ENCODE data around the gene SDK2. TPM values are rescaled to one million over a fixed set of nuclear protein-coding genes. Genes with fewer than 3 reads are reported as not detected.

The SDK2 gene
- polyA plus RNA-seq, 3 donors = 0.01 TPM; not detected in 2

GRCh38 chr17:73533127-73533526, 111.1 kb downstream of the SDK2 start:
- no peaks in the 10 kb centered on the region for H3K36me3 Mint-ChIP-seq
- no peak overlapping the region for H3K9ac ChIP-seq (ENCODE audit: insufficient read depth, low read length, poor library complexity, severe bottlenecking)
- no peak overlapping the region for H3K27ac ChIP-seq (ENCODE audit: low read depth in 1 of 2, low read length in 2 of 2)
- H3K79me2 ChIP-seq (ENCODE audit: insufficient read depth, low read length) = no peaks in the 10 kb centered on the region
- no peak for DNase-seq
- H3K9me3 ChIP-seq (replicated peaks in 1 of 2; ENCODE audit: control insufficient read depth in 1 of 2, insufficient read depth in 1 of 2, low read length in 2 of 2) = no peaks in the 10 kb centered on the region
- WGBS (ENCODE audit: insufficient coverage) = 92% methylated on average over 13 of the region's 13 CpGs
- H3K4me3 ChIP-seq (replicated peaks in 1 of 3; ENCODE audit: low read depth in 2 of 3, low read length in 3 of 3) = no peak overlapping the region
- peaks cover 0 to 2% (median 0%) of the 10 kb centered on the region in 7 donors for H3K9me3 Mint-ChIP-seq
- H3K4me1 Mint-ChIP-seq = no peaks in the 10 kb centered on the region
- no peak overlapping the region for H3K4me3 Mint-ChIP-seq
- intact Hi-C loops (cut with micrococcal nuclease) = no loop called here
- no peaks in the 10 kb centered on the region for H3K27me3 ChIP-seq (ENCODE audit: control insufficient read depth in 2 of 2, insufficient read depth in 2 of 2, low read length in 2 of 2)
- no peak overlapping the region for H3K4me2 ChIP-seq (replicated peaks; ENCODE audit: extremely low read depth, low read length, poor library complexity, severe bottlenecking)
- no peak for TF ChIP-seq CTCF (IDR thresholded peaks at IDR 0.05)
- no peak overlapping the region for H3K27ac Mint-ChIP-seq
- no peaks in the 10 kb centered on the region for H3K36me3 ChIP-seq (replicated peaks in 1 of 2; ENCODE audit: control insufficient read depth in 1 of 2, insufficient read depth in 2 of 2, low read length in 2 of 2)
- no peak overlapping the region for H2AFZ ChIP-seq (ENCODE audit: insufficient read depth, low read depth, low read length, poor library complexity, severe bottlenecking)
- H4K20me1 ChIP-seq (ENCODE audit: insufficient read depth, low read length) = no peaks in the 10 kb centered on the region
- H3K4me1 ChIP-seq (ENCODE audit: control insufficient read depth in 1 of 2, insufficient read depth in 2 of 2, low read length in 2 of 2) = no peaks in the 10 kb centered on the region
- peaks cover 0 to 4% (median 0%) of the 10 kb centered on the region in 3 donors for H3K27me3 Mint-ChIP-seq (ENCODE audit: low read depth in 3 of 3)

GRCh38 chr17:73532421-73532901, 111.8 kb downstream of the SDK2 start:
- Histone ChIP-seq H3K4me2 (replicated peaks; ENCODE audit: extremely low read depth, low read length, poor library complexity, severe bottlenecking) (no peak overlapping the region), H3K4me3 (replicated peaks in 1 of 3; ENCODE audit: low read depth in 2 of 3, low read length in 3 of 3) (no peak overlapping the region), H3K27me3 (ENCODE audit: control insufficient read depth in 2 of 2, insufficient read depth in 2 of 2, low read length in 2 of 2) (no peaks in the 10 kb centered on the region), H4K20me1 (ENCODE audit: insufficient read depth, low read length) (no peaks in the 10 kb centered on the region), H3K4me1 (ENCODE audit: control insufficient read depth in 1 of 2, insufficient read depth in 2 of 2, low read length in 2 of 2) (no peaks in the 10 kb centered on the region), H3K9me3 (replicated peaks in 1 of 2; ENCODE audit: control insufficient read depth in 1 of 2, insufficient read depth in 1 of 2, low read length in 2 of 2) (no peaks in the 10 kb centered on the region), H3K27ac (ENCODE audit: low read depth in 1 of 2, low read length in 2 of 2) (no peak overlapping the region), H3K79me2 (ENCODE audit: insufficient read depth, low read length) (no peaks in the 10 kb centered on the region), H3K9ac (ENCODE audit: insufficient read depth, low read length, poor library complexity, severe bottlenecking) (no peak overlapping the region), H3K36me3 (replicated peaks in 1 of 2; ENCODE audit: control insufficient read depth in 1 of 2, insufficient read depth in 2 of 2, low read length in 2 of 2) (no peaks in the 10 kb centered on the region), H2AFZ (ENCODE audit: insufficient read depth, low read depth, low read length, poor library complexity, severe bottlenecking) (no peak overlapping the region)
- no peak for DNase-seq
- no peaks in the 10 kb centered on the region for H3K36me3 Mint-ChIP-seq
- intact Hi-C loops (cut with micrococcal nuclease) = no loop called here
- H3K9me3 Mint-ChIP-seq = peaks cover 0 to 2% (median 0%) of the 10 kb centered on the region in 7 donors
- H3K4me3 Mint-ChIP-seq = no peak overlapping the region
- no peak for TF ChIP-seq CTCF (IDR thresholded peaks at IDR 0.05)
- WGBS (ENCODE audit: insufficient coverage) = 40% methylated on average over 8 of the region's 9 CpGs
- H3K27me3 Mint-ChIP-seq (ENCODE audit: low read depth in 3 of 3) = no peaks in the 10 kb centered on the region
- H3K4me1 Mint-ChIP-seq = no peaks in the 10 kb centered on the region
- no peak overlapping the region for H3K27ac Mint-ChIP-seq
